Esophagus squamous epithelium (tissue), 4 donors: ENCODE results near the gene CCNF.

ENCODE experiments used
- POLR2A ChIP-seq, 4 donors: fragments of 450-650 bp; IDR thresholded peaks; one replicate each; pipeline ENCODE4 v1.6.1; 2017; ENCODE audit warnings: antibody characterized with exemption in 4 of 4, mild to moderate bottlenecking in 4 of 4, moderate library complexity in 3 of 4
- TF ChIP-seq, protein P1 (sequence below), 6 experiments: fragments of 450-650 bp in 4 of 6; fragments of 200-600 bp in 2 of 6; sonication (generic) in 2 of 6; IDR thresholded peaks; one replicate each; pipeline ENCODE4 v1.5.1; 2016 to 2019; ENCODE audit warnings: antibody characterized with exemption in 6 of 6, mild to moderate bottlenecking in 4 of 6, moderate library complexity in 4 of 6

DNA sequence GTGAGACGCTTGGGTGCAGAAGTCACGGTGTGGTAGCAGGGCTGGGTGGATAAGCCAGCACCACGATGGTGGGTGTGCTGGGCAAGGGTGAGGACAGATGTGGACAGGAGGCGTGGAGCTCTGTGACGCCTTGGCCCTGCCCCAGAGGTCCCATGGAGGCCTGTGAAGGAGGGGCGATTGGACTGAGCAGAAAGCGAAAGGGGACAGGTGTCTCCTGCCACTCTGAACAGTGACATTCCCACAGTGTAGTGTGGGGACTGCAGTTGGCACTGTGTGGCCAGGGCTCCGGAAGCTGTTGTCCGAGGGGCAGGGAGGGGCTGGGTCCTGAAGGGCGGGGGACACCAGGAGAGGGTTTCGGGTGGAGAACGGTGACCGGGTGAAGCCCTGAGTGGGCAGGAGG, 53.0 kb downstream of the CCNF start:
- TF ChIP-seq, protein P1, sequence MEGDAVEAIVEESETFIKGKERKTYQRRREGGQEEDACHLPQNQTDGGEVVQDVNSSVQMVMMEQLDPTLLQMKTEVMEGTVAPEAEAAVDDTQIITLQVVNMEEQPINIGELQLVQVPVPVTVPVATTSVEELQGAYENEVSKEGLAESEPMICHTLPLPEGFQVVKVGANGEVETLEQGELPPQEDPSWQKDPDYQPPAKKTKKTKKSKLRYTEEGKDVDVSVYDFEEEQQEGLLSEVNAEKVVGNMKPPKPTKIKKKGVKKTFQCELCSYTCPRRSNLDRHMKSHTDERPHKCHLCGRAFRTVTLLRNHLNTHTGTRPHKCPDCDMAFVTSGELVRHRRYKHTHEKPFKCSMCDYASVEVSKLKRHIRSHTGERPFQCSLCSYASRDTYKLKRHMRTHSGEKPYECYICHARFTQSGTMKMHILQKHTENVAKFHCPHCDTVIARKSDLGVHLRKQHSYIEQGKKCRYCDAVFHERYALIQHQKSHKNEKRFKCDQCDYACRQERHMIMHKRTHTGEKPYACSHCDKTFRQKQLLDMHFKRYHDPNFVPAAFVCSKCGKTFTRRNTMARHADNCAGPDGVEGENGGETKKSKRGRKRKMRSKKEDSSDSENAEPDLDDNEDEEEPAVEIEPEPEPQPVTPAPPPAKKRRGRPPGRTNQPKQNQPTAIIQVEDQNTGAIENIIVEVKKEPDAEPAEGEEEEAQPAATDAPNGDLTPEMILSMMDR (IDR thresholded peaks at IDR 0.05), result no peak
- no peak for TF ChIP-seq POLR2A (IDR thresholded peaks at IDR 0.05)
